Activated CD8-positive, alpha-beta memory T cell treated with anti-CD3 and anti-CD28 coated beads for 48 hours (primary cell): ENCODE data around the gene ARSG.
"Not testable (repeated sequence)": the region's sequence is repeated elsewhere in the genome, so short reads cannot be mapped to it uniquely, and the experiment has no call there.

Experiments used
- DNase-seq, 3 experiments: peaks; one replicate each; pipeline ENCODE4 v3.0.0-alpha.2; 2020; ENCODE audit warnings: low read depth in 2 of 3, low spot score in 2 of 3

The ARSG gene

DNA sequence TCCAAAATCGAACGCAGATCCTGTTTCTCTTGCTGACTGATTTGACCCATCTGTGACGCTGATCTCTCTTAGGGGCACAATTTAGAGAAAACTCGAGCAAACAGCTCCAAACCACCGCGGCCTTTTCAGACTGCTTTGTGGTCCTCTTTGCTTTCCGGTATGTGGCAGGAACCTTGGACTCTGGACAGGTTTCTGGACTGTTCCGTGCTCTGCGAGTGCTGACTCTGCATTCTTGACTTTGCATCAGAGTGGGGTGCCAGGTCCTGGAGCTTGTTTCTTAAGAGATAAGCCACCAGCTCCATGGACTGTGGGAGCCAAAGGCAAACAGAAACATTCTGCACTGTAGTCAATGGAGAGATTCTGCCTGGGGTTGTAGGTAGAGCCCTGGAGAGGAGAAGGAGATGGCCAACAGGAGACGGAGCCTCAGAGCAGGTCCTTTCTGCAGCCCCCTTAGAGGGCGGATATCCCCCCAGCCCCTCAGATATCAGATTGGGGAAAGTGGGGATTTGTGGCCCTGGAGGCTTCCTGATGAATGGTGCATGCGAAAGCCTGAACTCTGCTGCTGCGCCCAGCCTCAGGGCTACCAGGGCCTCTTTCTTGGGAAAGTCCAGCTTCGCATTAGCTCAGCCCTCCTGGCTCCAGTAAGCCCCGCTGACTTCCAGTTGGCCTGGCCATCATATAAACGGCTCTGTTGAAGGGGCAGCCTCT lies 100.4 kb downstream of the ARSG start:
- no peak for DNase-seq

DNA sequence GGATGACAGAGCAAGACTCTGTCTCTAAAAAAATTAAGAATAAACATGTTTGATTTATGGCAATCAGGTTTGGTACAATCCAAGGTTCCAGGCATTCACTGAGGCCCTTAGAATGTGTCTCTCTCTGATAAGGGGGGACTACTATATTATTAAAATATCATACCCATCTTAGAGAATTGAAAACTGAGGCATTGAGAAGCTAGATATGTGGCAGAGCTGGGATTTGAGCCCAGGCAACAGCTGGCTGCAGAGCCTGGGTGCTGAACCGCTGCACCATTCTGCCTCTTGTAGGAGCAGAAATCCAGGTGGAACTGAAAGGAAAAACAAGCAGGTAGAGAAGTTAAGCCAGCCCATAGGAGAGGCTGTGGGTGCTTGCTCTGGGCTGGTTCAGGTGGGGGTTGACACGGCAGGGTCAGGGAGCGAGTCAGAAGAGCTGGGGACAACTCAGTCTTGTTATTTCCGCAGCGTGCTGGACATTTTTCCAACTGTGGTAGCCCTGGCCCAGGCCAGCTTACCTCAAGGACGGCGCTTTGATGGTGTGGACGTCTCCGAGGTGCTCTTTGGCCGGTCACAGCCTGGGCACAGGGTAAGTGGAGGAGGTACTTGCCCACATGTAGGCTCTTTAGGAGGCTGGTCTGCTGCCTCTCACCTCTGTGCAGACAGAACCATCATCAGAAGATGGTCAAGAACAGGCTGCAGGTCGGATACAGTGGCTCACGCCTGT lies 103.5 kb downstream of the ARSG start:
- DNase-seq, result no peak

- DNase-seq, result no peak
These were observed 105.2 kb downstream of the ARSG start for GRCh38 chr17:68396226-68397107.

DNA sequence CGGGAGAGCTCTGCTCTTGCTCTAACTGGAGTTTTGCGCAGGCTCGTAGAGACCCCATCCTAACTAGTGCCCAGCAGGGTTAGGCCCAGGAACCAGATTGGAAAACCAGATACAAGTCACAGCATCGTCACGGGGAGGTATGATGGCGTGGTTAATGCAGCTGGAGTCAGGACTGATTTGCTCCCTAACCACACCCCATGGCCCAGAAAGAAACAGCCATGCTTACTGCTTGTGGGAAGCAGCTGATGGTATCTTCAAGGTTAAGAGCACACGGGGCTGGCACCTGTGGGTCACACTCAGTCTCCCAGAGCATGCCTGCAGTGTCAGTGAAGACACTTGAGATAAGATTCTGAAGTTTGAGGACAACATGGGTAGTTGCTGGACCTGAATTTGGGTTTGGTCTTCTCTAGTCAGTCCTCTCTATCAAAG lies 105.8 kb downstream of the ARSG start:
- no peak for DNase-seq

GRCh38 chr17:68398691-68399637 lies 107.7 kb downstream of the ARSG start:
- no peak for DNase-seq

GRCh38 chr17:68399638-68400403 lies 108.5 kb downstream of the ARSG start:
- no peak for DNase-seq

GRCh38 chr17:68400404-68400735 lies 109.1 kb downstream of the ARSG start:
- DNase-seq, result no peak

GRCh38 chr17:68401288-68401687 lies 110.0 kb downstream of the ARSG start:
- DNase-seq, result no peak

- no peak for DNase-seq
These were observed 111.8 kb downstream of the ARSG start for GRCh38 chr17:68403122-68403521.

GRCh38 chr17:68403837-68404236 lies 112.5 kb downstream of the ARSG start:
- not testable (repeated sequence) for DNase-seq

DNA sequence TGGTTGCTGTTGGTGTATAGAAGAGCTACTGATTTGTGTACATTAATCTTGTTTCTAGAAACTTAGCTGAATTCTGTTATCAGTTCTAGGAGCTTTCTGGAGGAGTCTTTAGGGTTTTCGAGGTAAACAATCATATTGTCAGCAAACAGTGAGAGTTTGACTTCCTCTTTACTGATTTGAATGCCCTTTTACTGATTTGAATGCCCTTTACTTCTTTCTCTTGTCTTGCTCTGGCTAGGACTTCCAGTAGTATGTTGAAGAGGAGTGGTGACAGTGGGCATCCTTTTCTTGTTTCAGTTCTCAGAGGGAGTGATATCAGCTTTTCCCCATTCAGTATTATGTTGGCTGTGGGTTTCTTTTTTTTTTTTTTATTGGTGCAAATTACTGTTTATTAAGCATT lies 116.4 kb downstream of the ARSG start:
- DNase-seq, result not testable (repeated sequence)

DNA sequence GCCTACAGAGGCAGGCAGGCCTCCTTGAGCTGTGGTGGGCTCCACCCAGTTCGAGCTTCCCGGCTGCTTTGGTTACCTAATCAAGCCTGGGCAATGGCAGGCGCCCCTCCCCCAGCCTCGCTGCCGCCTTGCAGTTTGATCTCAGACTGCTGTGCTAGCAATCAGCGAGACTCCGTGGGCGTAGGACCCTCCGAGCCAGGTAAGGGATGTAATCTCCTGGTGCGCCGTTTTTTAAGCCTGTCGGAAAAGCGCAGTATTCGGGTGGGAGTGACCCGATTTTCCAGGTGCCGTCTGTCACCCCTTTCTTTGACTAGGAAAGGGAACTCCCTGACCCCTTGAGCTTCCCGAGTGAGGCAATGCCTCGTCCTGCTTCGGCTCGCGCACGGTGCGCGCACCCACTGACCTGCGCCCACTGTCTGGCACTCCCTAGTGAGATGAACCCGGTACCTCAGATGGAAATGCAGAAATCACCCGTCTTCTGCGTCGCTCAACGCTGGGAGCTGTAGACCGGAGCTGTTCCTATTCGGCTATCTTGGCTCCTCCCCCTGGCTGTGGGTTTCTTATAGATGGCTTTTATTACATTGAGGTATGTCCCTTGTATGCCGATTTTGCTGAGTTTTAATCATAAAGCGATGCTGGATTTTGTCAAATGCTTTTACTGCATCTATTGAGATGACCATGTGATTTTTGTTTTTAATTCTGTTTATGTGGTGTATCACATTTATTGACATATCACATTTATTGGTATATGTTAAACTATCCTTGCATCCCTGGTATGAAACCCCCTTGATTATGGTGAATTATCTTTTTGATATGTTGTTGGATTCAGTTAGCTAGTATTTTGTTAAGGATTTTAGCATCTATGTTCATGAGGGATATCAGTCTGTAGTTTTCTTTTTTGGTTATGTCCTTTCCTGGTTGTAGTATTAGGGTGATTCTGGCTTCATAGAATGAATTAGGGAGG lies 122.6 kb downstream of the ARSG start:
- DNase-seq, result not testable (repeated sequence)

DNA sequence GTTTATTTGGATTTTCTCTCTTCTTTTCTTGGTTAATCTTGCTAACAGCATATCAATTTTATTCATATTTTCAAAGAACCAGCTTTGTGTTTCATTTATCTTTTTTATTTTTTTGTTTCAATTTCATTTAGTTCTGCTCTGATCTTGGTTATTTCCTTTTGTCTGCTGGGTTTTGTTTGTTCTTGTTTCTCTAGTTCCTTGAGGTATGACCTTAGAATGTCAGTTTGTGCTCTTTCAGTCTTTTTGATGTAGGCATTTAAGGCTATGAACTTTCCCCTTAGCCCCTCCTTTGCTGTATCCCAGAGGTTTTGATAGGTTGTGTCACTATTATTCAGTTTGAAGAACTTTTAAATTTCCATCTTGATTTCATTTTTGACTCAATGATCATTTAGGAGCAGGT lies 123.6 kb downstream of the ARSG start:
- DNase-seq, result not testable (repeated sequence)

GRCh38 chr17:68417317-68417716 lies 126.0 kb downstream of the ARSG start:
- no peak for DNase-seq

- DNase-seq, result no peak
These were observed 127.6 kb downstream of the ARSG start for GRCh38 chr17:68418876-68419275.

DNA sequence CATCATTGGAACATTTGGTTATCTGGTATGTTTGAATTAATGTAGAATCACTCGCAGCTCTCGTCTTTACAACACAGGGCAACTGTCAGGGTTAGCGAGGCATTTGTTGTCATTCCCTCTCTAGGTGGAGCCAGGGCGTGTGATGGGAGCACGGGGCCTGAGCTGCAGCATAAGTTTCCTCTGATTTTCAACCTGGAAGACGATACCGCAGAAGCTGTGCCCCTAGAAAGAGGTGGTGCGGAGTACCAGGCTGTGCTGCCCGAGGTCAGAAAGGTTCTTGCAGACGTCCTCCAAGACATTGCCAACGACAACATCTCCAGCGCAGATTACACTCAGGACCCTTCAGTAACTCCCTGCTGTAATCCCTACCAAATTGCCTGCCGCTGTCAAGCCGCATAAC lies 128.8 kb downstream of the ARSG start:
- no peak for DNase-seq

GRCh38 chr17:68421486-68421885 lies 130.2 kb downstream of the ARSG start:
- no peak for DNase-seq

- DNase-seq, result no peak
These were observed 131.5 kb downstream of the ARSG start for GRCh38 chr17:68422821-68423220.

DNA sequence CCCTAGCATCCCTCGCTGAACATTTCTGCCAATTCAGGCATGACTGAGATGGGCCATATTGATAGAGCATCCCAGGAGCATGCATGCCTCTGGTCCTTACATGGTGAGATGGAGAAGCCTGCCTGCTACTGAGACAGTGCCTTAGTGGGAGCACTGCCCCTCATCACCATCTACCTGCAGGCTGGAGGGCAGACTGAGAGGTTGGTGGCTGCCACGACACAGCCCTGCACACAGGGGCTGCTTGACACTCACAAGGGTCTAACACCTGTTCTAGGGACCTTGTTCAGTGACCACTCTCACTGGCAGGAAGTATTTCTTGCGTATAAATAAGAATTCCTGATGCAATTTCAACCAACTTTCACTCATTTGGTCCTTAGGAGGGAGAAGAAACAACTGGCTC lies 132.0 kb downstream of the ARSG start:
- no peak for DNase-seq
